Activated naive CD4-positive, alpha-beta T cell treated with anti-CD3 and anti-CD28 coated beads, Interleukin-2, amount 10 ng/mL, durations not matched to agents 7 days and 5 days (primary cell): ENCODE measurements around the gene NAE1.
A peak's percentile ranks its signal among the peaks of the same experiment; 100 is the strongest.

ENCODE experiments used
- CTCF ChIA-PET: fragments of 350-600 bp; sonication (Branson Sonifier 250); formaldehyde crosslinking; loops from one replicate; lab custom pipeline; 2021; ENCODE audit warnings: antibody characterized with exemption; lab: Charles Lee
- DNase-seq: peaks from one replicate; pipeline ENCODE4 v3.0.0-alpha.2; 2020
- H3K27ac Mint-ChIP-seq: one replicate; pipeline ENCODE4 v1.8.0; 2021; ENCODE audit warnings: mild to moderate bottlenecking, moderate library complexity, mixed read lengths
- H3K27me3 Mint-ChIP-seq: one replicate; pipeline ENCODE4 v1.8.0; 2021; ENCODE audit warnings: mild to moderate bottlenecking, mixed read lengths
- H3K36me3 Mint-ChIP-seq: one replicate; pipeline ENCODE4 v1.8.0; 2021; ENCODE audit warnings: mixed read lengths
- H3K4me1 Mint-ChIP-seq: one replicate; pipeline ENCODE4 v1.8.0; 2021; ENCODE audit warnings: mixed read lengths
- H3K4me3 Mint-ChIP-seq: one replicate; pipeline ENCODE4 v1.8.0; 2021; ENCODE audit warnings: mild to moderate bottlenecking, moderate library complexity, mixed read lengths
- H3K9me3 Mint-ChIP-seq: one replicate; pipeline ENCODE4 v1.8.0; 2021; ENCODE audit warnings: mixed read lengths

NAE1 gene

GRCh38 chr16:66846266-66846665, 15.5 kb upstream of the NAE1 start:
- Mint-ChIP-seq H3K27ac (no peak overlapping the region), H3K27me3 (peaks cover 74% of the 10 kb centered on the region)
- CTCF ChIA-PET = interaction anchor here (1.4 to 8.7 kb wide), 3 partner anchors 16 to 94 kb away, joined by 3 to 44 read pairs (median 30); partner anchors contain the start of gene NAE1

DNA sequence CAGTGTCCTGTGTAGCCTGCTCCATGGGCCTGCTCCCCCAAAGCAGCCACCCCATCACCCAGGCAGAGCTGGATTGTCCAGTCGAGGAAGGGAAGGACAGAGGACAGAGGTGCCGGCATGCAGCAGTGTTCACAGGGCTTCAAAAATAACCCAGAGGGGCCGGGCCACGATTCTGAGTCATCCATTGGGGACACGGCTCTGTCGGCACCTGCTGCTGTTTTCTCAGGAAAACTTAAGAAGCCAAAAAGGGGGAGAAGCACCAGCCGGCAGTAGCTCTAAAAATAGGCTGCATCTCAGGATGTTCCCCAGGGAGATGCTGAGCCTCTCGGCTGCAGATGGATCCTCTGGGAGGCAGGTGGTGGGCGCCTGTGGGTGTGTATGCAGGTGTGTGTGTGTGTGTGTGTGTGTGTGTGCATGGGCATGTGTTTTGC, 15.0 kb upstream of the NAE1 start:
- peaks cover 23% of the 10 kb centered on the region for H3K4me1 Mint-ChIP-seq
- H3K36me3 Mint-ChIP-seq = no peaks in the 10 kb centered on the region
- H3K4me3 Mint-ChIP-seq = no peak overlapping the region
- peaks cover 73% of the 10 kb centered on the region for H3K27me3 Mint-ChIP-seq
- no peak for DNase-seq
- CTCF ChIA-PET = interaction anchor here (1.4 to 8.7 kb wide), 3 partner anchors 15 to 94 kb away, joined by 3 to 44 read pairs (median 30); partner anchors contain the start of gene NAE1
- H3K9me3 Mint-ChIP-seq = no peaks in the 10 kb centered on the region
- no peak overlapping the region for H3K27ac Mint-ChIP-seq

More at GRCh38 chr16:66846266-66846665, 15.5 kb upstream of the NAE1 start:
- H3K4me1 Mint-ChIP-seq = peaks cover 23% of the 10 kb centered on the region
- H3K36me3 Mint-ChIP-seq = no peaks in the 10 kb centered on the region
- H3K9me3 Mint-ChIP-seq = no peaks in the 10 kb centered on the region
- H3K4me3 Mint-ChIP-seq = no peak overlapping the region
- no peak for DNase-seq

GRCh38 chr16:66845080-66845410, 14.3 kb upstream of the NAE1 start:
- Mint-ChIP-seq H3K9me3 (no peaks in the 10 kb centered on the region), H3K4me3 (no peak overlapping the region), H3K27ac (no peak overlapping the region), H3K36me3 (no peaks in the 10 kb centered on the region), H3K4me1 (peaks cover 23% of the 10 kb centered on the region), H3K27me3 (peaks cover 72% of the 10 kb centered on the region)
- DNase-seq = no peak
- CTCF ChIA-PET = interaction anchor here (8.7 kb wide), 1 partner anchor 23 kb away, joined by 44 read pairs; no protein-coding TSS in a partner anchor

- CTCF ChIA-PET = interaction anchor here (3.6 to 8.7 kb wide), 2 partner anchors 14 to 23 kb away, joined by 28 to 44 read pairs; partner anchors contain the start of gene NAE1
Observed at GRCh38 chr16:66844342-66845079, 13.7 kb upstream of the NAE1 start, which contains the start of gene CA7. Gene CA7 (plus strand): TSS chr16:66844414. CDS start chr16:66844488, 74 bp downstream.

DNA sequence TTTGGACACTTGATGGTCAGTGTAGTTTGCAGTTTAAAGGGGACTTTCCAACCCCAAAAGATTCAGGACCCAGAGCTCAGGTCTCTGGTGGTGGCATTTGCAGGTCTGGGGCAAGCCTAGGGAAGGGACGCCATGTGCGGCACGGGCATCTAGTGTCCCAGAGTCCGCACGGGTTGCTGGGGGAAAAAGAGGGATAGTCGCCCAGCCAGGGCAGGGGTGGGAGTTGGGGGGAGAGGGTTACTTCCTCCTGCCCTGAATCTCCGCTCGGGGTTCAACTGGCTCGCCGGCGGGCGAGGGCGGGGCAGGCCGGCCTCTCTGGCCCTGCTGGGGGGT, 13.2 kb upstream of the NAE1 start:
- Mint-ChIP-seq H3K4me1 (peaks cover 23% of the 10 kb centered on the region), H3K9me3 (no peaks in the 10 kb centered on the region), H3K4me3 (peak overlapping the region; percentile 45), H3K36me3 (no peaks in the 10 kb centered on the region), H3K27me3 (peaks cover 80% of the 10 kb centered on the region), H3K27ac (no peak overlapping the region)
- DNase-seq = no peak
- CTCF ChIA-PET = interaction anchor here (3.6 to 8.7 kb wide), 2 partner anchors 13 to 24 kb away, joined by 28 to 44 read pairs; partner anchors contain the start of gene NAE1

More at GRCh38 chr16:66844342-66845079, 13.7 kb upstream of the NAE1 start, which contains the start of gene CA7:
- no peak for DNase-seq
- Mint-ChIP-seq H3K36me3 (no peaks in the 10 kb centered on the region), H3K4me3 (peak within 1 kb of the TSS; percentile 45), H3K9me3 (no peaks in the 10 kb centered on the region), H3K27ac (no peak within 1 kb of the TSS), H3K27me3 (peaks cover 74% of the 10 kb centered on the region), H3K4me1 (peaks cover 23% of the 10 kb centered on the region)

- no peaks in the 10 kb centered on the region for H3K36me3 Mint-ChIP-seq
- no peak overlapping the region for H3K27ac Mint-ChIP-seq
- no peak overlapping the region for H3K4me3 Mint-ChIP-seq
- no peaks in the 10 kb centered on the region for H3K9me3 Mint-ChIP-seq
- peaks cover 19% of the 10 kb centered on the region for H3K4me1 Mint-ChIP-seq
- DNase-seq = no peak
- peaks cover 84% of the 10 kb centered on the region for H3K27me3 Mint-ChIP-seq
- CTCF ChIA-PET = interaction anchor here (0.7 to 8.7 kb wide), 4 partner anchors 13 to 25 kb away, joined by 3 to 44 read pairs (median 16); partner anchors contain the start of gene NAE1
Observed at GRCh38 chr16:66843191-66843590, 12.4 kb upstream of the NAE1 start.

DNA sequence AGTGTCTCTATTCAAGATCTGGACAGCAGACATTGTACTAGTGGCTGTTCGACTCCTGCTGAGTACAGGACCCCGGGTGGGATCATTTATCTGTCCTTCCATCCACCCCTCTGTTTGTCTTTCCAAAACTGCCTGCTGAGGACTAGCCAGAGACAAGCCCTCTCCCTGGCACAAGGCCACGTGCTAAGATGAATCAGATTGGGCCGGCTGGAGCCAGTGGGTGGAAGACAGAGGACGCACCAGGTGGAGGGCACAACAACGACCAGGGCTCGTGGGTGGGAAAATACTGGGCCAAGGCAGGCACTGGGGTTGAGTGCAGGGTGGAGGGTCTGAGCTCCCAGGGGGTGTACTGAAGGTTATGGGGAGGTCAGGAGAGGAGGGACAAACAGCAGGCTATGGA, 12.0 kb upstream of the NAE1 start:
- Mint-ChIP-seq H3K27me3 (peaks cover 85% of the 10 kb centered on the region), H3K9me3 (no peaks in the 10 kb centered on the region), H3K4me1 (peaks cover 15% of the 10 kb centered on the region), H3K27ac (no peak overlapping the region), H3K36me3 (no peaks in the 10 kb centered on the region), H3K4me3 (no peak overlapping the region)
- CTCF ChIA-PET = interaction anchor here (0.6 to 3.6 kb wide), 4 partner anchors 12 to 235 kb away, joined by 3 to 28 read pairs (median 4); partner anchors contain the start of gene NAE1
- DNase-seq = no peak

DNA sequence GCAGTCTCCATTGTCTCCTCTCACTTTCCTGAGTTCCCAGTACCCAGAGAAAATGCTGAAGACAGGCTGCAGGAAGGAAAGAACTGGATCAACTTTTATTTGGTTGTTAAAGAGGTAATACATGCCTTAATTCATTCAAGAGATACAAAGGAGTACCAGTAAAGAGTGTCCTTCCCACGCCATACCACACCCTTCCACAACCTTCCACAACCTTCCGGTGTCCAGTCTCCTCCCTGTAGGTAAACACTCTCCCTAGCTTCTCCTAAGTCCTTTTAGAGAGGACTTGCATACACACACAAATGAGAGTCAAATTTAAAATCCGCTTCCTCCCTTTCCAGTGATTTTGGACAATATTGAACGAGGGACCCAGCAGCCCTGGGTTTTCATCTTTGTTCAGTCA, 10.6 kb upstream of the NAE1 start:
- H3K4me3 Mint-ChIP-seq = no peak overlapping the region
- H3K27me3 Mint-ChIP-seq = peaks cover 73% of the 10 kb centered on the region
- no peaks in the 10 kb centered on the region for H3K36me3 Mint-ChIP-seq
- H3K27ac Mint-ChIP-seq = no peak overlapping the region
- H3K4me1 Mint-ChIP-seq = peaks cover 9% of the 10 kb centered on the region
- no peak for DNase-seq
- no peaks in the 10 kb centered on the region for H3K9me3 Mint-ChIP-seq
- CTCF ChIA-PET = interaction anchor here (3.6 kb wide), 1 partner anchor 11 kb away, joined by 28 read pairs; the partner anchor contains the start of gene NAE1

- Mint-ChIP-seq H3K9me3 (no peaks in the 10 kb centered on the region), H3K36me3 (no peaks in the 10 kb centered on the region), H3K27ac (no peak overlapping the region), H3K4me3 (no peak overlapping the region), H3K4me1 (peaks cover 9% of the 10 kb centered on the region), H3K27me3 (peaks cover 68% of the 10 kb centered on the region)
- CTCF ChIA-PET = interaction anchor here (3.6 kb wide), 1 partner anchor 10 kb away, joined by 28 read pairs; the partner anchor contains the start of gene NAE1
- DNase-seq = no peak
Observed at GRCh38 chr16:66840883-66841282, 10.1 kb upstream of the NAE1 start.

DNA sequence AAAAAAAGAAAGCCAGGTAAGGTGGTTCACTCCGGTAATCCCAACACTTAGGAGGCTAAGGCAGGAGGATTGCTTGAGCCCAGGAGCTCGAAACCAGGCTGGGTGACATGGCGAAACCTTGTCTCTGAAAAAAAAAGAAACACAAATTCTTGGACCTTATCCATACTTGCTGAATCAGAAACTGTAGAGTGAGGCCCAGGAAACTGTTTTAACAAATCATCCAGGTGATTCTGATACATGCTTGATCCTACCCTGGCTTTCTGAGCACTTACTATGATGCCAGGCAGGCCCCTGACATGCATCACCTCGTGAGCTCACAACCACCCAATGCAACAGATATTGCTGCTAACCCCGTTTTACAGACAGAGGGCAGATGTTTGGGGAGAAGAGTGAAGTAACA, 4.0 kb upstream of the NAE1 start:
- Mint-ChIP-seq H3K4me1 (peaks cover 10% of the 10 kb centered on the region), H3K4me3 (no peak overlapping the region)

DNA sequence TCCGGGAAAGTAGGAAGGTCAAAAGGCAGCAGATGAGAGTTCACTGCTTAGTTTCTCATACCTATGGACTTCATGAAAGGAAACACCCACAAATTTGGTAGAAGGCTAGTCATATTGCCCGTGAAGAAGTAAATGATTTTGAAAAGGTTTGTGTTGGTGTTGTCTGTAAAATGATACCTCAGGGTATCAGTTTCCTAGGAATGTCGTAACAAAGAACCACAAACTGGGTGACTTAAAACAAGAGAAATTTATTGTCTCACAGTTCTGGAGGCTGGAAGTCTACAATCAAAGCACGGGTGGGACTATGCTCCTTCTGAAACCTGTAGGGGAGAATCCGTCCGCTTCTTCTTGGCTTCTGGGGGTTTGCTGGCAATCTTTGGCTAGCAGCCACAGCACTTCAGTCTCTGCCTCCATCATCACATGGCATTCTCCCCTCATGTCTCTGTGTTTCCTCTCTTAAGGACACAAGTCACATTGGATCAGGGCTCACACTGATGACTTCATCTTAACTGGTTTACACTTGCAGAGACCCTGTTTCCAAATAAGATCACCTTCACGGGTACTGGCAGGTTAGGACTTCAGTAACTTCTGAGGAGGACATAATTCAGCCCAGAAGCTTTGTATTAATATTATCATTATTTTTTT, 2.0 kb upstream of the NAE1 start:
- H3K9me3 Mint-ChIP-seq = no peaks in the 10 kb centered on the region
- peaks cover 4% of the 10 kb centered on the region for H3K27me3 Mint-ChIP-seq
- CTCF ChIA-PET = interaction anchor here (2.8 to 6.3 kb wide), 4 partner anchors 10 to 36 kb away, joined by 20 to 117 read pairs (median 29); partner anchors contain the start of gene CA7
- H3K4me1 Mint-ChIP-seq = peaks cover 27% of the 10 kb centered on the region
- peaks cover 6% of the 10 kb centered on the region for H3K36me3 Mint-ChIP-seq
- DNase-seq = no peak
- H3K27ac Mint-ChIP-seq = no peak overlapping the region
- no peak overlapping the region for H3K4me3 Mint-ChIP-seq

More for the DNA sequence above, 4.0 kb upstream of the NAE1 start:
- DNase-seq = no peak
- no peak overlapping the region for H3K27ac Mint-ChIP-seq
- no peaks in the 10 kb centered on the region for H3K9me3 Mint-ChIP-seq
- H3K27me3 Mint-ChIP-seq = peaks cover 20% of the 10 kb centered on the region
- no peaks in the 10 kb centered on the region for H3K36me3 Mint-ChIP-seq
- CTCF ChIA-PET = interaction anchor here (0.7 to 2.8 kb wide), 2 partner anchors 33 to 96 kb away, joined by 3 to 20 read pairs; no protein-coding TSS in a partner anchor

GRCh38 chr16:66832190-66832589, 1.4 kb upstream of the NAE1 start:
- peaks cover 29% of the 10 kb centered on the region for H3K4me1 Mint-ChIP-seq
- H3K27ac Mint-ChIP-seq = no peak overlapping the region
- no peak overlapping the region for H3K4me3 Mint-ChIP-seq

DNA sequence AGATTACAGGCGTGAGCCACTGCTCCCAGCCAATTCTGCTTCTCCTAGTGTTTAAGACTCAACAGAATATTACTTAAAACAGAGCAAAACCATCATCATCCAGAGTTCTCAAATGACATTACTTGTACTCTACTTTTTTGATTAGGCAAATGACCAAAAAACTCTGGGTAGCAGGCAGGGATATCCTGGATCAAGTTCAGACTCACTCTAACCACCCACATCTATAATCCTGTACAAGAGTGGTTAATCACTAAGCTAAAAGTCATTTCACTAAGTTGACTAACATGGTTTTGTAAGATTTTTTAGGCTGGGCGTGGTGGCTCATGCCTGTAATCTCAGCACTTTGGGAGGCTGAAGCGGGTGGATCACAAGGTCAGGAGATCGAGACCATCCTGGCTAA, 6.8 kb downstream of the NAE1 start:
- Mint-ChIP-seq H3K36me3 (peaks cover 38% of the 10 kb centered on the region), H3K9me3 (no peaks in the 10 kb centered on the region), H3K4me3 (no peak overlapping the region), H3K4me1 (peaks cover 19% of the 10 kb centered on the region), H3K27me3 (no peaks in the 10 kb centered on the region), H3K27ac (no peak overlapping the region)
- DNase-seq = no peak
- CTCF ChIA-PET = interaction anchor here (1.1 to 1.3 kb wide), 2 partner anchors 49 to 53 kb away, joined by 3 read pairs; no protein-coding TSS in a partner anchor

More at GRCh38 chr16:66832190-66832589, 1.4 kb upstream of the NAE1 start:
- CTCF ChIA-PET = interaction anchor here (1.0 to 6.3 kb wide), 7 partner anchors 10 to 96 kb away, joined by 5 to 117 read pairs (median 12); partner anchors contain the start of genes CA7, DYNC1LI2 and PDP2
- no peaks in the 10 kb centered on the region for H3K9me3 Mint-ChIP-seq
- peaks cover 10% of the 10 kb centered on the region for H3K36me3 Mint-ChIP-seq
- DNase-seq = no peak
- H3K27me3 Mint-ChIP-seq = peaks cover 4% of the 10 kb centered on the region

DNA sequence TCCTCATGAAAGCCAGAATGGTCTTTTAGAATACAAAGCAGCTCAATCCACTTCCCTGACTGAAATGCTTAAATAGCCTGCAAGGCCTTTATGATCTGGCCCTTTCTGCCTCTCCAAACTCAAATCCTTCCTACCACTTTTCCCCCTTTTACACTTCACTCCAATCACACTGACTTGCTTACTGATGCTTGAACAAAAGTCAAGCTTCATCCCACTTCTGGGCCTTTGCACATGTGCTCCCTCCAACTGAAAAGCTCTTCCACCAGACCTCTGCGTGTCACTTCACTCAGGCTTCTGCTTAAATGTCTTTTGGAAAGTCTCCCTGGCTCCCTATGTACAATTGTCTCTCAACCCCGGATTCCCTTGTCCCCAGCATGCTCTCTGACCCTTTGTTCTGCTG, 16.0 kb downstream of the NAE1 start:
- Mint-ChIP-seq H3K27me3 (no peaks in the 10 kb centered on the region), H3K4me3 (no peak overlapping the region), H3K36me3 (peaks cover 51% of the 10 kb centered on the region), H3K27ac (no peak overlapping the region), H3K4me1 (no peaks in the 10 kb centered on the region), H3K9me3 (no peaks in the 10 kb centered on the region)
- CTCF ChIA-PET = interaction anchor here (1.2 kb wide), 1 partner anchor 53 kb away, joined by 4 read pairs; no protein-coding TSS in a partner anchor
- DNase-seq = no peak
